Gastrocnemius medialis (tissue), 4 donors: Measurements from ENCODE around the gene MYOM1.

Experiments
- CTCF ChIP-seq, 5 experiments: fragments of 450-650 bp in 3 of 5; fragments of 200-600 bp in 2 of 5; sonication (generic) in 2 of 5; IDR thresholded peaks in 4 of 5; conservative IDR thresholded peaks in 1 of 5; 1 replicate in 4 of 5; 2 replicates in 1 of 5; pipeline ENCODE4 v1.5.1; 2016 to 2019; ENCODE audit warnings: antibody characterized with exemption in 5 of 5, mild to moderate bottlenecking in 3 of 5, moderate library complexity in 3 of 5
- POLR2A ChIP-seq, 2 donors: fragments of 450-650 bp; IDR thresholded peaks; one replicate each; pipeline ENCODE4 v1.6.1; 2017; ENCODE audit warnings: antibody characterized with exemption in 2 of 2, mild to moderate bottlenecking in 2 of 2, moderate library complexity in 2 of 2

GRCh38 chr18:3124822-3125221, 94.9 kb downstream of the MYOM1 start:
- TF ChIP-seq CTCF (IDR thresholded peaks at IDR 0.05 in 4 of 5, conservative IDR thresholded peaks at IDR 0.05 in 1 of 5) (no peak), POLR2A (IDR thresholded peaks at IDR 0.05) (no peak)
